Measurements from ENCODE around the gene CALR.

- TF ChIP-seq CTCF (IDR thresholded peaks at IDR 0.05), result no peak
- TF ChIP-seq POLR2A (IDR thresholded peaks at IDR 0.05), result no peak
Measured at GRCh38 chr19:12965812-12966135, 27.4 kb downstream of the CALR start.
